Stimulated activated CD8-positive, alpha-beta memory T cell treated with anti-CD3 and anti-CD28 coated beads, Interleukin-15, amount 100 ng/mL, for 1 hour (primary cell): ENCODE measurements around the gene SPEG.

Experiments
- DNase-seq: peaks from one replicate; pipeline ENCODE4 v3.0.0-alpha.2; 2020; ENCODE audit warnings: low read depth

SPEG gene

DNA sequence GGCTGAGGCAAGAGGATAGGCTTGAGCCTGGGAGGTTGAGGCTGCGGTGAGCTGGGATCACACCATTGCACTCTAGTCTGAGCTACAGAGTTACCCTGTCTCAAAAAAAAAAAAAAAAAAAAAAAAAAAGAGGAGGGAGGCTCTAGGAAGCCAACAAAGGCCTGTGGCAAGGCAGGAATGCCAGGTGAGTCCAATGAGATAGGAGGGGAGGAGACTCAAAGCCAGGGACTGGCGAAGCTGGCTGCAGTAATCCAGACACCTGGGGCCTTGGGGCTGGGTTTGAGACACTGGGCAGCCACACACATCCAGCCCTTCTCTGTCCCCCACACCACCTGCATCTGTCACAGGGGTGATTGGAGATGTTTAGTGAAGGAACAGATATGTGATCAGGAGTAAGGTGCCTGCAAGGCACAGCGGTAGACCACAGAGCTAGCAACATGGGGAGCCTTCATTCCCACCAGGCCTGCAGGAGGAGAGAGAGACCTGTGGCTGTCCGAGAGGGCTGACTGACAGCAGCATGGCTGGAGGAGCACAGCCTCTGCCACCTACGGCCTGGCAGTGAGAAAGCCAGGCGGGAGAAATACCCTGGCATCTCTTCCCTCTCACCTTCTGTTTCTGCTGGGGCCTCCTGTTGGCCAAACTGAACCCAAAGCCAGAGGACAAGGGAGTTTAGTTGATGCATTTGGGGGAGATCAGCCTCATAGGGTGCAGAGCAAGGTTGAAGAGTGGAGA is 99.5 kb downstream of the SPEG start:
- DNase-seq, result no peak

DNA sequence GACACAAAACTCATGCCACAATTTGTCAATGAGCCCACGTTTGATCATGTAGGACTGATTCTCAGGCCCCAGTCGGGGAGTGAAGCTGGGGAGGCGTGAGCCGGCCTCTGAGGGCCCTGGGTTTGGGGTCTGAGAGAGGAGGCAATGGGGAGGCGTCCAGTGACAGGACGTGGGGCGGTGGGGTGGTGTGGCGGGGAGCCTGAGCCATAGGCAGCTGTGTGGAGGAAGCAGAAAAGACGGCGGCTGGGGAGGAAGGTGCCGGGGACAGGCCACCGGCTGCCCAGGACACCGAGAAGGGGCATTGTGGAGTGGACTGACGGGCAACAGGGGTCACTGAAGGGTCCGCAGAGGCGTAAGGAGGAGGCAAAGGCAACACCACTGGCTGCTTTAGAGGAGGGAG is 101.8 kb downstream of the SPEG start:
- DNase-seq, result no peak

DNA sequence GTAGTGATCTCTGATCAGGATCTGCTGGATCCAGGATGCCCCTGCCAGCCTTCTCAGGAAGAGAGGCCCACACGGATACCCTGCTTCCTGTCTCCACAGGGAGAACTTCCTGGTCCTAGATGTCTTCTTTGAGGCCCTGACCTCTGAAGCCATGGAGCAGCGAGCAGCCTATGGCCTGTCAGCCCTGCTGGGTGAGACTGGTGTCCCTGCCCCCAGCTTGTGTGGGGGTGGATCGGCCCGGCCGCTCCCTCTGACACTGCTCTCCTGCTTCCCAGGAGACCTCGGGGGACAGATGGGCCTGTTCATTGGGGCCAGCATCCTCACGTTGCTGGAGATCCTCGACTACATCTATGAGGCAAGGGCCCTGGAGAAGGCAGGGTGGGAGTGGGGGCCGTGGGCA is 102.3 kb downstream of the SPEG start:
- no peak for DNase-seq

DNA sequence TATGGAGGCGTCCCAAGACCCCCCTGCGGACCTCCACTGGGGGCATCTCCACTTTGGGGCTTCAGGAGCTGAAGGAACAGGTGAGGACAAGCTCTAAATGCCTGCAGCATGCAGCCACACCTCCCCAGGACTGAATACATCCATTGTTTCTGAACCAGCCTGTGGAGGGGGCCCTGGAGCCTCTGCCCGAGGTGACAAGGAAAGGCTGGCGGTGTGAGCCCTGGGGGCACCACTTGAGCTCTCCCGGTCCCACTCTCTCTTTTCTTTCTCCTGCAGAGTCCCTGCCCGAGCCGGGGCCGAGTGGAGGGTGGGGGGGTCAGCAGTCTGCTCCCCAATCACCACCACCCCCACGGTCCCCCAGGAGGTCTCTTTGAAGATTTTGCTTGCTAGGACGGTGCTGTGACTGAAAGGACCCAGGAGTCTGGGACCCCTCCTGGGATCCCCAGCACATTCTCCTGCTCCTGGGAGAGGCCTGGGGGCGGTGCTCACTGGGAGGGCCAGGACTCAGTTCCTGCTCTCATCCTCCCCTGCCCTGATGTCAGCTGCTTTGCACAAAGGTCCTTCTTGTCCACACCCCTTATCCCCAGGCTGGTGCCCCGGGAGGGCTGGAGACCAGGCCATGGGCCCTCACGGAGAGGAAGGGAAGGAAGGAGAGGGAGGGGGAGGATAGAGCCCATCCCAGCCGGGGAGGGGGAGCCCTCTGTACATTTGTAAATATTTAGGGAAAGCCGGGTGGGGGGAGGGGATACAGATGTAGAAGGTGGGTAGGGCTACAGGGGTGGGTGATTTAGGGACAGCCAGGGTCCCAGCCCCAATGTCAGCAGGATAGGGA is 103.2 kb downstream of the SPEG start:
- DNase-seq, result no peak

DNA sequence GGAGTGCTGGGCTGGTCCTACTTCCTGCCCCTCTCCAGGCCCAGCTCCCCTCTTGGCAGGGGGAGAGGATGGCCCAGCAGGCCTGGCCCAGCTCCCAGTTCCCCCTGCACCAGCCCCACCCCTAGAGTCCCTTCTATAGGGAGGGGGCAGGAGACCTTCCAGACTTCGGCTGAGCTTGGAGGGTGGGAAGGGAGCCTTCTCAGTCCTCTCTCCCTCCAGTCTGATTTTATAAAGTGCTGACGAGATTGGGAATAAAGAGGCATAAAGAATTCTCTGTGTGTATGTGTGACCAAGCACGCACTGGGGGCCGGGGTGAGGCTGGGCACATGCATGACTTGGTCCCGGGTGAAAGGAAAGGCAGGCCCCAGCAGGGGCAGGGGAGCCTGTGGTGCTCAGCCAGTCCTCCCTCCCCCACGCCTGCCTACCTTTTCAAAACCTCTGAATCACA is 103.9 kb downstream of the SPEG start:
- no peak for DNase-seq

DNA sequence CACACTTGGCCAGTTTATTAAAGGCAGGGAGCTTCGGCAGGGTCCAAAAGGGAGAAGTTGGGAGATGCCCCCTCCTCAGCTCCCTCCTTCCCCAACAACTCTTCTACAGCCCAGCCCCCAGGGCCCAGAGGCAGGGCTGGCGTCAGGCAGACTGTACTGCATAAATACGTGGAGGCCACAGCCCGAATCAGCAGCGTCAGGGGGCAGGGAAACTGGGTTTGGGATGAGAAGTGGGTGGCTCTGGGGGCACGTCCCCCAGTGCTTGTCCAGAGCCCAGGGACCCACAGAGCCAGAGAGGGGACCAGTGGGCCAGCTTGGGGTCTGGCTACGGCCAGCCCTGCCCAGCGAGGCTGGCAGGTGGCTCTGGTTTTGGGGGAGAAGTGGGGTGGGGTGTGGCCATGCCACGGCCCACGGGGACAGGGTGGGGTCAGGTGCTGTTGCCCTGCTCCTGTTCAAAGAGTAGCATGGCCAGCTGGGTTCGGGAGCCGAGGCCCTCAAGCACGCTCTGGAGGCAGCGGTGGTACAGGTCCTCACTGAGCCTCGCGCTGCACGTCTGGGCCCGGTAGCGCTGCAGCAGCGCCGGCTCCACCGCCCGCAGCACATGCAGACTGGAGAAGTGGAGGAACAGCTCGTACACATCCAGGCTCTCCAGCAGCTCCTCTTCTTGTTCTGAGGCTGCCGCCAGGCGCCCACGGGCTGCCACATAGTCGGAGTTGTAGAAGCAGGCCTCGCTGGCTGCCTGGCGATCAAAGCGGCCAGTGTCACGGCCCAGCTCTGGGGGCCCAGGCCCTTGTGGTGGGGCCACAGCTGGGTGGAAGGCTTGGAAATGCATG is 104.5 kb downstream of the SPEG start:
- no peak for DNase-seq

DNA sequence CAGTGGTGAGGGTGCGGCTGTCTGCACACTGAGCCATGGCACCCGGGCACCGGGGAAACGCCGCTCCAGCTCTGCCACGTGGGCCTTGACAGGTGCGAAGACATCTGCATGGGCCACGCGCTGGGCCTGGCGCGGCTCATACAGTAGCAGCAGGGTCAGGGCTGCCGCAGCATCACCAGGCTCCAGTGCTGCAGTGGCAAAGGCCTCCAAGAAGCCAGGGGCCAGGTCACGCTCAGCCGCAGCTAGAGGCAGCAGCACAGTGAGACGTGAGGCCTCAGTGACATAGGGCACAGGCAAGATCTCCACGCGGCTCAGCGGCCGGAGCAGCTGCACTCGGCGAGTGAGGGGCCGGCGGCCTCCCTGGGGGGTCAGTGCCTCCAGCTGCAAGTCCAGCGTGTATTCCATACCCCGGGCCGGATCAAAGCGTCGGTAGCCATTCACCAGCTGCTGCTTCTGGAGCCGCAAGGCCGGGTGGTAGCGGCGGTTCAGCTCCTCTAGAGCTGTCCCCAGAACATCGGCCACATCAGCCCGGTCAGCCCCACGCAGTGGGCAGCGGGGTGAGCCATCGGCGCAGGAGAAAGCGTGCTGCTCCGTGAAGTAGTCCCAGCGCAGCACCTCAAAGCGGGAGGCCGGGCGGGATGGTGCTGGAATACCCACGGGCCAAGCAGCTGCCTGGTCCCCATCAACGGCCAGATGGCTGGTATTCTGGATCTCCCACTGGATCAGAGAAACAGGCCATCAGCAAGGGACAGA is 105.5 kb downstream of the SPEG start:
- DNase-seq, result no peak

DNA sequence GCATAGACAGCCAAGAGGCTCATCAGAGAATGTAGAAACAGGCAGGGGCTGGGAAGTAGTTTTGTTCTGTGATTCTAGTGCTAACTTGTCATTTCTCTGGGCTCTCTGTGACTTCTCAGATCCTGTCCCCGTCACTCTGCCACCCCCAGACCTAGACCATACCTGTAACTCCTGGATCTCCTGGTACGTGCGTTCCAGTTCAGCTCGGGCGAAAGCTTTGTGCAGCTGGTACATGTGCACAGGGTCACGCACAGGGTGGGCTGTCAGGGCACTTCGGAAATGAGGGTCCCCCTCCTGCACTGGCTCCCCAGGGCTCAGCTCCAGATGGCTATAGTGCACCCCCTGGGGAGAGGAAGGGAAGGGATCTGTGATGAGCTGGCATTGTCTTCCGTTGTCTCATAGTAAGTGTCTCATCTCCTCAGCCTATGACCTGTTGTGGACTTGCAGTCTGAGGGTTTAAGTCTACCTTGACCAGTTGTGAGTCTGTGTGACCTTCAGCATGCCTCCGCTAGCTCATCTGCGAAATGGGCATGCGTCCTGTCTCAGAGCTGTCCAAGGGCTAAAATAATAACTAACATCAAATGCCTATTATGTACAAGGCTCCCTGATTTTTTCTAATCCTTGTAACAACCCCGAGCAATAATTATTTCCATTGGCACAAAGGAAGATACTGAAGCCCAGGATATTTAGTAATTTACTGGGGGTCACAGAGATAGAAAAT is 106.3 kb downstream of the SPEG start:
- DNase-seq, result no peak

DNA sequence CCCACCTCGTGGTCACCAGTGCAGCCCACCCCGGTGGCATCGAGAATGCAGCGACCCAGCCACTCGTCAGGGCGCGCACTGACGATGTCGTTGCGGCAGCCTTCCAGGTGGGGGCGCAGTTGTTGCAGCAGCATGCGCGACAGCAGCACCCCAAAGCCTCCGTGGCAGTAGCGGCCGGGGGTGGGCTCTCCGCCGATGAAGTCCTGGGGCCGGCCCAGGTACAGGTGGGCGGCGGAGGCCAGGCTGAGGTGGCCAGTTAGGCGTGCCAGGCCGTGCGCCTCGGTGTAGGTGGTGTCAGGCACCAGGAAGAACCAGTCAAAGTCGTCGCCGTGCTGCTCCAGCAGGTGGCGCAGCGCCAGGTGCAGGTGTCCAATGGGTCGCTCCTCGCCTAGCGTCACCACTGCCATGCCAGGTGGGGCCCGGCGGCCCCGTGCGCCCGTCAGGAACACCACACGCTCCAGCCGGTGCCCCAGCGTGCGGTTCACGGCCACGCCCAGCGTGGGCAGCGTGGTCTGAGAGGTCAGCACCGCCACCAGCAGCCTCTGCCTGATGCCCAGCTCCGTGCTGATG is 107.1 kb downstream of the SPEG start:
- DNase-seq, result peak; percentile 68

DNA sequence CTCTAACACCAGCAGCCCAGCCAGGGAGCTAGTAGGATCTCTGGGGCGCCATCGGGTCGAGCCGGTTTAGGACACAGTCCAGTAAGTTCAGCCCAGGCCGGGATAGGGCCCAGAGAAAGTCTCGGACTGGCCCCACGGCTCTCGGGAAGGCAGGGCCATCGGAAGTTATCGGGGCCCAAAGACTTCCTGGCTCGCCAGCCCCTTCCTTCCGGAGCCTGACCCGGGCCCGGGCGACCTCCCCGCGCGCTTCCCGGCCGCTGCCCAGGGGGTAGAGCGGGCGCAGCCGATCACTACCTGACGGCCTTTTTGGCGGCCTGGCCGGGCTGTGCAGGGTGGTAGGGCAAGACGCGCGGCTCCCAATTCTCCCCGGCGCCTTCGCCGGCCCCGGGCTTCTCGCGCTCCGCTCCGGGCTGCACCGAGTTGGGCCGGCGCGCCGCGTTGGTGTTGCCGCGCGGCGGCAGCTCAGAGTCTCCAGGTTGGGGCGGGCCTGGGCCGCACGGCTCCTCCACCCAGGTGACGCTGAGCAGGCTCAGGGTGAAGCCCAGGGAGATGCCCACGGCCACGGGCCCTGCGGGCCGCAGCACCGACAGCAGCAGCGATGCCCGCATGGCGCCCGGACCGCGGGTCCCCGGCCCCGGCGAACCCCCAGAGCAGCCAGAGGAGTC is 108.4 kb downstream of the SPEG start:
- DNase-seq, result no peak

DNA sequence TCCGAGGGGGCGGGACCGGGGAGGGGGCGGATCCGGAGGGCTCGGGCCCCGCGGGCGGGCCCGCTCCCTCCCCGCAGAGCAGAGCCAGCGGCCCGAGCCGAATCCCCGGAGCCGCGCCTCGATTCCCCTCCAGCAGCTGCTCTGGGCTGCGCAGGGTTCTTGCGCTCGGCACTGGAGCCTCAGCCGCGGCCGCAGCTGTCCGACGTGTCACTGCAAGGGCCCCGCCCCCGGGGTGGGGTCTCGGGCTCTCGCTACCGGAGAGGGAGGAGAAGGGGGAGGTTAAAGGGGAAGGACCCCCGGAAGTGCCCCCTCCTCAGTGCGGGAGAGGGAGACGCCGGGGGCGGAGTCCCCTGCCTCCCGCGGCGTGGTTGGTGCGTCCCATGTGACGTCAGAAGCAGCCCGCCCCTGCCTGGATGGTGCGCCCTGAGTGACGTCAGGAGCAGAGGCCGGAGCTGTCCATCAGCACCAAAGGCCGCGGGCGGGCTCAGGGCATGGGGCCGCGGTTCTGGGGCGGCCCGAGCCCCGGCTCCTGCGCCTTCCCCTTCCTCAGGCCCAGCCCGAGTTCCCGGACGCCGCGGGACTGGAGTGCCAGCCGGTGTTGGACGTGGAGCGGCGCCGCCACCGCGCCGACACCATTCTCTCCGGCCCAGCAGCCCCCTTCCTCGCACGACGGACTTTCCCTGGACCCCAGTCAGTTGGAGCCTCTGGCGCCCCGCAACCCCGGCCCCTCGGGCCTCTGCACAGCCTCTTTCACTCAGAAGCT is 109.1 kb downstream of the SPEG start, which contains the start of the genes CHPF and TMEM198:
Gene CHPF, minus strand, starts transcription at position 214 of the 763 bp plus-strand sequence. CDS start 271 bp downstream, outside the sequence.
Gene TMEM198, plus strand, starts transcription at position 433 of the 763 bp plus-strand sequence. CDS start 700 bp downstream, outside the sequence.
- DNase-seq, result peak; percentile 76

DNA sequence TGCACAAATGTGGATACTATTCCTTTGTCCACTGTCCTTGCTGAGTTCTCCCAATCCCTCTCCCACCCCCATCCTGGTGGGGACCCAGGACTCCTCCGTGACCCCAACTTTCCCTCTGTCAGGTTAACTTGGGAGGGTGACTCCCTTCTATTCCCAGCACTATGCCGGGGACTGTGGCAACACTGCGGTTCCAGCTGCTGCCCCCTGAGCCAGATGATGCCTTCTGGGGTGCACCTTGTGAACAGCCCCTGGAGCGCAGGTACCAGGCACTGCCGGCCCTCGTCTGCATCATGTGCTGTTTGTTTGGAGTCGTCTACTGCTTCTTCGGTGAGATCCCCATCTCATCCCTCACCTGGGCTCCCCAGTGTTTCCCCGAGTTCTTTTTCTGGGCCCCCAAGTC is 109.9 kb downstream of the SPEG start:
- no peak for DNase-seq

DNA sequence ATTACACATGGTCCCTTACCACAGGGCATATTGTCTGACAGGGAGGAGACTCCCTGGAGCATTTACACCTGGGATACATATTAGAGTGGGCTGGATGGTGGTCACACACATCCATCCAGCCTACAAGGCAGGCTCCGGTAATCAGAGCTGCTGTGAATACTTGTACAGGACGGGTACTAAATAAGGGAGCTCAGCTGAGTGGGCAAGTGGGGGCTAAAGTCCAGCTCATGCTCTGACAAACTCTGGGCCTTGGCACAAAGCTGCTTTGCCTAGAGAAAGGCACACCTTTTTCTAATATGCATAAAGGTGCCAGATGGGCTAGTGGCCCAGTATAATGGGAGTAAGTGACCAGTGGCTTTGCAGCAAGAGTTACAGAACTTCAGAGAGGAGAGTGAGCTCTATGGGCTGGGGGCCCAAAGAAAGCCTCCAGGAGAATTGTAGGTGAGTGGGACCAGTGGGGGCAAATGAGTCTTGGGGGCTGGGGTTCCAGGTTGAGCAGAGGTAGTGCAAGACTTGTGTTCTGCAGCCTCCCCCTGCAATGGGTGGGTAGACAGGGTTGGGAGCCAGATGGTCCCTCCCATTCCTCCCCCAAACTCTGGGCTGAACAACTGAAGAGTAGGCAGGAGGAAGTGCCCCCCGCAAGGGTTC is 110.8 kb downstream of the SPEG start:
- DNase-seq, result no peak

DNA sequence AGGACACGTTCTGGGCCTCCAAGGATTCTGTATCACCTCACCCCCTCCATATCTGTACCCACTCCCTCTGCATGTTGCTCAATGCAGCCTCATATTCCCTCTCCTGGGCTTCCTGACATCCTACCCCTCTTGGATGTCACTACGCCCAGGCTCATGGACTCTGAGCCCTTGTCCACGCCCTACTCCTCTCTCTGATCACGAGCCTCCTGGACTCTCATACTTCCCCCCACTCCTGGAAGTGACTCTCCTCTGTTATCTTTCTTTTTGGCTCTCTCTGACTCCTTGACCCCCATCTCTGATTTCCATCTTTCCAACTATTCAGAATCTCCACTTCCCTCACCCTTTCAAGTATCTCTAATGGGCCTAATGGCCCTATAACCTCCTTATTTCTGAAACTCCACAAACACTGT is 111.3 kb downstream of the SPEG start:
- no peak for DNase-seq

DNA sequence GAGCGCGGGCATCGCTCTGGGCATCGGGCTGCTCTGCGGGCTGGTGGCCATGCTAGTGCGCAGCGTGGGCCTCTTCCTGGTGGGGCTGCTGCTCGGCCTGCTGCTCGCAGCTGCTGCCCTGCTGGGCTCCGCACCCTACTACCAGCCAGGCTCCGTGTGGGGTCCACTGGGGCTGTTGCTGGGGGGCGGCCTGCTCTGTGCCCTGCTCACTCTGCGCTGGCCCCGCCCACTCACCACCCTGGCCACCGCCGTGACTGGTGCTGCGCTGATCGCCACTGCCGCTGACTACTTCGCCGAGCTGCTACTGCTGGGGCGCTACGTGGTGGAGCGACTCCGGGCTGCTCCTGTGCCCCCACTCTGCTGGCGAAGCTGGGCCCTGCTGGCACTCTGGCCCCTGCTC is 113.0 kb downstream of the SPEG start:
- DNase-seq, result no peak
